Vein endothelial cell (primary cell): Measurements from ENCODE around the gene DMGDH. TPM values are rescaled to one million over a fixed set of nuclear protein-coding genes. Genes with fewer than 3 reads are reported as not detected.

Source experiments
- total RNA-seq: library from RNA; depleted of rRNA; stranded (reverse); fragments of >200 nt; gene quantifications from 2 replicates; pipeline ENCODE4 v1.2.3, GENCODE V29; 2012

Gene DMGDH
- 0.33 and 0.38 TPM in 2 replicates for total RNA-seq

DNA sequence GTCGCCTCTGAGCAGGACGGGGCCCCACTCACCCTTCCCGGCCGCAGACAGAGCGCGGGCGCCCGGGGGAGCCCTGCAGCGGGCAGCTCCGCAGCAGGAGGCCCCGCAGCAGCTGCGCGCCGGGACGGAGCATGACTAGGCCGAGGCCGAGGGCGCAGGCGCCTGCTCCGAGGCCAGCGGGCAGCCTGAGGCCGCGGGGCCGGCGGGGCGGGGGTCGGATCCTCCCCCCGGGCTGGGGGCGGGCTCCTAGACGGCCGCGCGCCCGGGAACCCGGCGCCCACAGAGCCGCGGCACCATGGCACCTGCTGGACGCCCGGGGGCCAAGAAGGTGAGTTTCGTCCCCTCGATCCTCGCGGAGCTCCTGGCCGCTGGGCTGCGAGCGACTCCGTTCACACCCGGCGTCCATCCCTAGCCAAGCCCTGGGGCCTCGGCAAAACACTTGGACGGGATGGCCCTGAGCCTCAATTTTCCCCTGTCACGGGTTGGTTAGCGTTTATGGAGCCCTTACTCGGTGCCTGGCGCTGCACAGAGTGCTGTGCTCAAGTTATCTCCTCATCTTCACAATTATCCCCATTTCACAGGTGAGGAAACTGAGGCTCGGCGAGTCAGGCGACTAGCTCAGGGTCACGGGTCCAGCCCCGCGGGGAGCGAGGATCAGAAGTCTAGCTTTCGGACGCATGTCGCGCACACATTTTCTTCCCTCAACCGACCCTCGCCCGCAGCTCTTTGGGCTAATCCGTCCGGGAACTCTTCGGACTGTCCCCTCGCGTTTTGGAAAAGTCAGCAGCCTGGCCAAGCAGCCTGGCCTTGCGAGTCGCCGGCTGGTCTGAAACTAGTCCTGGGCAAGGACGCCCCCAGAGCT is at the start of gene DMGDH, which contains the start of gene BHMT2:
Gene DMGDH (minus strand): TSS at position 187 of the 862 bp plus-strand sequence. CDS start 54 bp downstream, at position 133.
Gene BHMT2 (plus strand): TSS at position 280 of the 862 bp plus-strand sequence. CDS start 16 bp downstream, at position 296.

DNA sequence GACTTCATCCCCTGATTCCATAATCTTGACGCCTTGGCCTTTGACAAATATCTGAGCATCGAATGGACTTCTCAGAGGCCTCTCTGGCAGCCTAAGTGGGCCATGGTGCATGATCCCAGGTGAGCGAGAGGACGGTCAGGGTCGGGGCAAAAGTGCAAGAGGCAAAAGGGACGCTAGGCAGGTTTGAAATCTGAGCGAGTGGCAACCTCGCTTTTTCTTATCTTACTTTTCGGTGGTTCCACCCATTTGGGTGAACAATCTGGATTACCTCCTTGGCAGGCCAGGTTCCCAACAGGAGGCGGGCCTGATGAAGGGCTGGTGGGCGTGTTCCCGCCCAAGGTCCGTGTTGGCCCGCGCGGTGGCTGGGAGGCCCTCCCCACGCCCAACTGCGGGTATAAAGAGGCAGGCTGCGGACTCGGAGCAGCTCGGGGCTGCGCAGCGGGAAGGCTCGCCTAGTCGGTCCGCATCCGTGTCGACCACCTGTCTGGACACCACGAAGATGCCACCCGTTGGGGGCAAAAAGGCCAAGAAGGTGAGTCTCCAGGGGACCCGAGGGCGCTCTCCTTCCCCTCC is 42.0 kb upstream of the DMGDH start, which contains the start of gene BHMT:
Gene BHMT (plus strand): TSS at position 423 of the 573 bp plus-strand sequence. CDS start 77 bp downstream, at position 500.

DNA sequence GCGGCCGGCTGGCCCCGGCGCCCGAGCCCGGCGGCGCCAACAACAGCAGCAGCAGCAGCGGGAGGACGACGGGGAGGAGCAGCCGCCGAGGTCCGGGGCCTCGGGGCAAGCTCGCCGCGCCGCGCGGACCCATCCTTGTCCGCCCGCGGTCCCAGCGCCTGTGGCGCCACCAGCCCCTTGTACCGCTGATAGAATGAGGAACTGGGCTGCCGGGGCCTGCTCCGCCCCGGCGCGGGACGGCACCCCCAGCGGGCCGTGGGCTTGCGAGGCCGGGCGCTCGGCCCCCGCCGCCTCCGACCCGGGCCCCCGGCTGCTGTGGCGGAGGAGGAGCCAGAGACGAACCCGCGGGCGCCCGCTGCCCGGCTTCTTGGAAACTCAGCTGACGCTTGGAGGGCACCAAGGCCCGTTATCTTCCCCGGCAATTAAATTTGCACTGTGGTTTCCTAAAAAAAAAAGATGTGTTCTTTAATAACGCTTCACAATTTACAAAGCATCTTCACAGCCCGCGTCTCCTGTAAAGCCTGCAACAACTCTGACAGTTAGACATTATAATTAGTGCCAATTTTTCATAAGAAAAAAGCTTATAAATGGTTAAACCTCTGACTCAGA is 84.3 kb downstream of the DMGDH start, which contains the start of gene ARSB:
Gene ARSB (minus strand): TSS at position 195 of the 609 bp plus-strand sequence. CDS start 62 bp downstream, at position 133.

Other genes with a start within 250 kb of the DMGDH start
- gene ARSB, start 84.4 kb downstream of the DMGDH start, total RNA-seq: 20.9 and 29.0 TPM in 2 replicates
- 0.65 and 3.0 TPM in 2 replicates for gene BHMT2, start 93 bp upstream of the DMGDH start, total RNA-seq
- not detected in 2 replicates for gene BHMT, start 42.1 kb upstream of the DMGDH start, total RNA-seq
- 11.1 and 11.6 TPM in 2 replicates for gene JMY, start 166.5 kb upstream of the DMGDH start, total RNA-seq